ENCODE results near the gene ZNF230. TPM values are rescaled to one million over a fixed set of nuclear protein-coding genes. Genes with fewer than 3 reads are reported as not detected.

Gene ZNF230
- total and polyA plus RNA-seq, 4 donors = 1.7 to 7.3 (median 4.9) TPM

- Histone ChIP-seq H3K27ac (ENCODE audit: low read depth in 1 of 2, low read length in 1 of 2) (peak within 1 kb of the TSS; percentile 78 to 92), H3K27me3 (ENCODE audit: control insufficient read depth in 3 of 3, insufficient read depth in 3 of 3, low read length in 2 of 3) (peaks cover 0 to 2% (median 0%) of the 10 kb centered on the region in 3 donors), H3K4me1 (ENCODE audit: control insufficient read depth in 5 of 5, insufficient read depth in 5 of 5, low read length in 5 of 5) (peaks cover 0 to 16% (median 3%) of the 10 kb centered on the region in 5 donors), H3K9ac (ENCODE audit: insufficient read depth in 1 of 2, low read length in 2 of 2) (peak within 1 kb of the TSS; percentile 47 to 79), H3K9me3 (ENCODE audit: control insufficient read depth in 4 of 4, insufficient read depth in 3 of 4, low read length in 3 of 4) (peaks cover 0 to 11% (median 0%) of the 10 kb centered on the region in 4 donors), H3K36me3 (ENCODE audit: control insufficient read depth in 4 of 4, insufficient read depth in 4 of 4, low read length in 4 of 4) (peaks cover 0 to 13% (median 6%) of the 10 kb centered on the region in 4 donors), H3K4me3 (peak within 1 kb of the TSS; percentile 74)
- TF ChIP-seq CTCF (IDR thresholded peaks at IDR 0.05; ENCODE audit: control extremely low read depth, extremely low read depth) = no peak
- peak; percentile 96 to 98 (median 98) for DNase-seq
- 1 to 2% methylated on average over 38 of the region's 38 CpGs for WGBS, 2 donors
- ATAC-seq (ENCODE audit: insufficient read depth, low FRiP score) = peak; percentile 96
Observed at GRCh38 chr19:44051650-44052402, 49.1 kb downstream of the ZNF230 start, which contains the start of gene ZNF223. ZNF223 (plus strand) TSS chr19:44052036; CDS start chr19:44055177, 3,141 bp downstream.

GRCh38 chr19:44055870-44056269 is 53.1 kb downstream of the ZNF230 start:
- TF ChIP-seq CTCF (IDR thresholded peaks at IDR 0.05; ENCODE audit: control extremely low read depth, extremely low read depth) = no peak
- H3K4me3 ChIP-seq = no peak overlapping the region
- H3K9ac ChIP-seq (ENCODE audit: insufficient read depth in 1 of 2, low read length in 2 of 2) = no peak overlapping the region
- no peak for ATAC-seq (ENCODE audit: insufficient read depth, low FRiP score)
- 95 to 96% methylated on average over 5 of the region's 5 CpGs for WGBS, 2 donors
- peaks cover 0 to 26% (median 0%) of the 10 kb centered on the region in 4 donors for H3K9me3 ChIP-seq (ENCODE audit: control insufficient read depth in 4 of 4, insufficient read depth in 3 of 4, low read length in 3 of 4)
- peaks cover 0 to 16% (median 3%) of the 10 kb centered on the region in 5 donors for H3K4me1 ChIP-seq (ENCODE audit: control insufficient read depth in 5 of 5, insufficient read depth in 5 of 5, low read length in 5 of 5)
- H3K27me3 ChIP-seq (ENCODE audit: control insufficient read depth in 3 of 3, insufficient read depth in 3 of 3, low read length in 2 of 3) = no peaks in the 10 kb centered on the region
- H3K27ac ChIP-seq (ENCODE audit: low read depth in 1 of 2, low read length in 1 of 2) = no peak overlapping the region
- no peak for DNase-seq
- H3K36me3 ChIP-seq (ENCODE audit: control insufficient read depth in 4 of 4, insufficient read depth in 4 of 4, low read length in 4 of 4) = peaks cover 10 to 46% (median 23%) of the 10 kb centered on the region in 4 donors

- Histone ChIP-seq H3K27me3 (ENCODE audit: control insufficient read depth in 3 of 3, insufficient read depth in 3 of 3, low read length in 2 of 3) (no peaks in the 10 kb centered on the region), H3K4me1 (ENCODE audit: control insufficient read depth in 5 of 5, insufficient read depth in 5 of 5, low read length in 5 of 5) (no peaks in the 10 kb centered on the region), H3K27ac (ENCODE audit: low read depth in 1 of 2, low read length in 1 of 2) (no peak overlapping the region), H3K9ac (ENCODE audit: insufficient read depth in 1 of 2, low read length in 2 of 2) (no peak overlapping the region), H3K9me3 (ENCODE audit: control insufficient read depth in 4 of 4, insufficient read depth in 3 of 4, low read length in 3 of 4) (peaks cover 0 to 33% (median 4%) of the 10 kb centered on the region in 4 donors), H3K36me3 (ENCODE audit: control insufficient read depth in 4 of 4, insufficient read depth in 4 of 4, low read length in 4 of 4) (peaks cover 30 to 76% (median 46%) of the 10 kb centered on the region in 4 donors), H3K4me3 (no peak overlapping the region)
- DNase-seq (no peak), ATAC-seq (ENCODE audit: insufficient read depth, low FRiP score) (no peak)
- WGBS, 2 donors = 96% methylated on average over 2 of the region's 2 CpGs
- TF ChIP-seq CTCF (IDR thresholded peaks at IDR 0.05; ENCODE audit: control extremely low read depth, extremely low read depth) = no peak
Observed at GRCh38 chr19:44059229-44059628, 56.5 kb downstream of the ZNF230 start.

All from lung (tissue), 12 donors.